B cell (primary cell): ENCODE data around the gene KRT77. TPM values are rescaled to one million over a fixed set of nuclear protein-coding genes. Genes with fewer than 3 reads are reported as not detected.

Source experiments
- ATAC-seq: fragments of 200-7000 bp; cut with Tn5 transposase; one replicate; pipeline ENCODE4 v1.10.0; 2021; ENCODE audit warnings: low read depth, mild to moderate bottlenecking, moderate number of reproducible peaks, moderate library complexity
- CTCF ChIA-PET: fragments of 350-600 bp; sonication (Branson Sonifier 250); formaldehyde crosslinking; loops from one replicate; lab custom pipeline; 2021; ENCODE audit warnings: antibody characterized with exemption, inconsistent platforms; lab: Charles Lee
- POLR2A ChIA-PET: fragments of 350-600 bp; sonication (Branson Sonifier 250); formaldehyde crosslinking; loops from one replicate; lab custom pipeline; 2021; ENCODE audit warnings: antibody characterized with exemption; lab: Charles Lee
- DNase-seq: peaks from one replicate; pipeline ENCODE4 v3.0.0; 2013
- H2AFZ ChIP-seq: 2 replicates; pipeline ENCODE4 v1.6.1; 2012; ENCODE audit warnings: mild to moderate bottlenecking, low read depth, low read length; ENCODE audit not compliant: insufficient read depth, poor library complexity, severe bottlenecking
- H3K27ac ChIP-seq, 2 donors: 1 replicate in 1 of 2; 2 replicates in 1 of 2; pipeline ENCODE4 v1.5.1; 2012 to 2013; ENCODE audit warnings: low read length in 2 of 2, mild to moderate bottlenecking in 2 of 2, moderate library complexity in 1 of 2
- H3K27me3 ChIP-seq, 4 experiments: fragments of 200-600 bp in 1 of 4; sonication (generic) in 1 of 4; replicated peaks in 1 of 4; 1 replicate in 2 of 4; 2 replicates in 2 of 4; pipeline versions ENCODE4 v1.6.1 to v1.7.0; 2013 to 2016; ENCODE audit warnings: low read length in 3 of 4, mild to moderate bottlenecking in 2 of 4, mixed read lengths in 1 of 4, moderate library complexity in 1 of 4; ENCODE audit not compliant: insufficient read depth in 4 of 4, control insufficient read depth in 3 of 4; ENCODE audit errors: control extremely low read depth in 1 of 4
- H3K36me3 ChIP-seq, 2 experiments: replicated peaks in 1 of 2; 1 replicate in 1 of 2; 2 replicates in 1 of 2; pipeline versions ENCODE4 v1.6.1 to v1.7.1; 2013; ENCODE audit warnings: low read length in 1 of 2; ENCODE audit not compliant: insufficient read depth in 2 of 2, control insufficient read depth in 1 of 2; ENCODE audit errors: control extremely low read depth in 1 of 2, extremely low read depth in 1 of 2
- H3K4me1 ChIP-seq, 2 donors: fragments of 200-600 bp in 1 of 2; sonication (generic) in 1 of 2; 1 replicate in 1 of 2; 2 replicates in 1 of 2; pipeline versions ENCODE4 v1.5.1 to v1.6.1; 2013 to 2017; ENCODE audit warnings: low read length in 2 of 2; ENCODE audit not compliant: control insufficient read depth in 2 of 2, insufficient read depth in 2 of 2
- H3K4me2 ChIP-seq: replicated peaks from 2 replicates; pipeline ENCODE3; 2012; ENCODE audit warnings: mild to moderate bottlenecking, low read depth, low read length; ENCODE audit not compliant: poor library complexity, severe bottlenecking
- H3K4me3 ChIP-seq, 5 experiments: fragments of 200-600 bp in 1 of 5; sonication (generic) in 1 of 5; 1 replicate in 3 of 5; 2 replicates in 2 of 5; pipeline versions ENCODE4 v1.5.1 to v1.7.0; 2011 to 2016; ENCODE audit warnings: low read length in 4 of 5, mild to moderate bottlenecking in 4 of 5, low read depth in 2 of 5, control low read depth in 1 of 5, moderate library complexity in 1 of 5; ENCODE audit not compliant: insufficient read depth in 1 of 5; ENCODE audit errors: control extremely low read depth in 1 of 5, extremely low read depth in 1 of 5
- H3K79me2 ChIP-seq: fragments of 200-600 bp; sonication (generic); one replicate; pipeline ENCODE4 v1.6.0; 2016; ENCODE audit warnings: low read length; ENCODE audit not compliant: control insufficient read depth, insufficient read depth
- H3K9ac ChIP-seq: fragments of 200-600 bp; sonication (generic); 2 replicates; pipeline ENCODE4 v1.6.1; 2017; ENCODE audit warnings: mild to moderate bottlenecking, low read length, moderate library complexity
- H3K9me3 ChIP-seq, 3 donors: one replicate each; pipeline versions ENCODE4 v1.6.1 to v1.7.1; 2013; ENCODE audit warnings: low read length in 2 of 3; ENCODE audit not compliant: control insufficient read depth in 2 of 3, insufficient read depth in 1 of 3; ENCODE audit errors: control extremely low read depth in 1 of 3
- H4K20me1 ChIP-seq: 2 replicates; pipeline ENCODE4 v1.6.0; 2012; ENCODE audit warnings: mild to moderate bottlenecking, low read length; ENCODE audit not compliant: insufficient read depth, control insufficient read depth, poor library complexity, severe bottlenecking
- H3K27ac Mint-ChIP-seq: one replicate; pipeline ENCODE4 v1.8.0; 2021; ENCODE audit warnings: mixed read lengths
- H3K27me3 Mint-ChIP-seq: one replicate; pipeline ENCODE4 v1.8.0; 2021; ENCODE audit warnings: mixed read lengths
- H3K4me1 Mint-ChIP-seq: one replicate; pipeline ENCODE4 v1.8.0; 2021; ENCODE audit warnings: mixed read lengths
- H3K4me3 Mint-ChIP-seq: one replicate; pipeline ENCODE4 v1.8.0; 2021; ENCODE audit warnings: mixed read lengths
- H3K9me3 Mint-ChIP-seq: one replicate; pipeline ENCODE4 v1.8.0; 2022; ENCODE audit warnings: mixed read lengths; ENCODE audit not compliant: insufficient read depth
- EZH2 ChIP-seq: IDR thresholded peaks from 2 replicates; pipeline ENCODE4 v1.6.1; 2012; ENCODE audit warnings: borderline replicate concordance, low read depth, mild to moderate bottlenecking, moderate library complexity, low read length; ENCODE audit not compliant: insufficient read depth, poor library complexity, severe bottlenecking
- WGBS: methylation state at CpG from one replicate; pipeline ENCODE4 v1.1.5; 2013; ENCODE audit warnings: missing lambda C conversion rate; ENCODE audit not compliant: insufficient coverage; 5-methylcytosine and 5-hydroxymethylcytosine counted together
- intact Hi-C: fragments of 100-400 bp; cut with micrococcal nuclease; formaldehyde crosslinking; loops from one replicate; pipeline ENCODE4 v1.10.0; 2022
- polyA plus RNA-seq: library from polyadenylated mRNA; depleted of rRNA; stranded (reverse); fragments of >200 nt; gene quantifications from 2 replicates; pipeline ENCODE4 v1.2.3, GENCODE V29; 2012
- total RNA-seq, 2 donors: library from RNA; stranded (reverse); fragments of 120-200 nt in 1 of 2; gene quantifications; 1 replicate in 1 of 2; 2 replicates in 1 of 2; pipeline versions ENCODE4 v1.2.3 to v1.2.4, GENCODE V29; 2013 to 2022
- TF ChIP-seq, protein P1 (sequence below): fragments of 200-600 bp; IDR thresholded peaks from one replicate; pipeline ENCODE4 v1.8.0; 2022; ENCODE audit warnings: antibody characterized with exemption, mild to moderate bottlenecking

KRT77 gene
- total and polyA plus RNA-seq, 2 donors (not counting 1 experiment from before 2014, with no cell fraction given) = not detected

GRCh38 chr12:52686756-52687487 lies 16.4 kb downstream of the KRT77 start:
- DNase-seq (no peak), ATAC-seq (no peak)
- Histone ChIP-seq H3K36me3 (no peaks in the 10 kb centered on the region), H4K20me1 (no peaks in the 10 kb centered on the region), H3K4me2 (no peak overlapping the region), H3K79me2 (no peaks in the 10 kb centered on the region), H3K27ac (no peak overlapping the region), H3K9me3 (no peaks in the 10 kb centered on the region), H3K27me3 (peaks cover 0 to 24% (median 5%) of the 10 kb centered on the region in 4 experiments), H3K9ac (no peak overlapping the region), H2AFZ (no peak overlapping the region), H3K4me1 (peaks cover 7 to 8% of the 10 kb centered on the region in 2 donors), H3K4me3 (no peak overlapping the region)
- TF ChIP-seq, protein P1, sequence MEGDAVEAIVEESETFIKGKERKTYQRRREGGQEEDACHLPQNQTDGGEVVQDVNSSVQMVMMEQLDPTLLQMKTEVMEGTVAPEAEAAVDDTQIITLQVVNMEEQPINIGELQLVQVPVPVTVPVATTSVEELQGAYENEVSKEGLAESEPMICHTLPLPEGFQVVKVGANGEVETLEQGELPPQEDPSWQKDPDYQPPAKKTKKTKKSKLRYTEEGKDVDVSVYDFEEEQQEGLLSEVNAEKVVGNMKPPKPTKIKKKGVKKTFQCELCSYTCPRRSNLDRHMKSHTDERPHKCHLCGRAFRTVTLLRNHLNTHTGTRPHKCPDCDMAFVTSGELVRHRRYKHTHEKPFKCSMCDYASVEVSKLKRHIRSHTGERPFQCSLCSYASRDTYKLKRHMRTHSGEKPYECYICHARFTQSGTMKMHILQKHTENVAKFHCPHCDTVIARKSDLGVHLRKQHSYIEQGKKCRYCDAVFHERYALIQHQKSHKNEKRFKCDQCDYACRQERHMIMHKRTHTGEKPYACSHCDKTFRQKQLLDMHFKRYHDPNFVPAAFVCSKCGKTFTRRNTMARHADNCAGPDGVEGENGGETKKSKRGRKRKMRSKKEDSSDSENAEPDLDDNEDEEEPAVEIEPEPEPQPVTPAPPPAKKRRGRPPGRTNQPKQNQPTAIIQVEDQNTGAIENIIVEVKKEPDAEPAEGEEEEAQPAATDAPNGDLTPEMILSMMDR = no peak
- TF ChIP-seq EZH2 = no peak
- Mint-ChIP-seq H3K9me3 (no peaks in the 10 kb centered on the region), H3K4me3 (no peak overlapping the region), H3K27ac (no peak overlapping the region), H3K27me3 (peaks cover 54% of the 10 kb centered on the region), H3K4me1 (peaks cover 12% of the 10 kb centered on the region)
- POLR2A ChIA-PET = no interaction called here
- CTCF ChIA-PET = no interaction called here
- intact Hi-C loops = no loop called here
- no CpG with 5 or more reads among the region's 9 CpGs for WGBS

DNA sequence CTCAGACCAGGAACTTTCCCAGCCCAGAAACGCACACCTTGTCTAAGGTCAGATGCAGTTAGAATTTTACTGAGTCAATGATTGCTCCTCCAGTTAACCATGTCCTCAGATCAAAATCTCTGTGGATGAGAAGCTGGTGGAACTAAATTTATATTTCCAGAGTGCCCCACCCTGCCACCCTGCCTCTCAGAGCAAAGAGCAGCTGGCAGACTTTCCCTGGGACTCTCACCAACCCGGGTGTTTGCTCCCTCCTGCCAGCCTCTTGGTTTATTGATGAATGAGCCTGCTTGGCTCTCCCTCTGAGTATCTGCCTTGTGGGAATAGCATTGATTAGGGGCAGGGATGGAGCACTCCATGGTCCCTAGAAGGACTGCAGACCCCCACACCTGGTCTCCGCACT lies 17.3 kb downstream of the KRT77 start:
- H3K27me3 ChIP-seq = peaks cover 0 to 16% (median 2%) of the 10 kb centered on the region in 4 experiments
- no peaks in the 10 kb centered on the region for H3K79me2 ChIP-seq
- ChIA-PET POLR2A (no interaction called here), CTCF (no interaction called here)
- no peaks in the 10 kb centered on the region for H4K20me1 ChIP-seq
- H3K36me3 ChIP-seq = no peaks in the 10 kb centered on the region
- H3K27ac ChIP-seq = no peak overlapping the region
- Mint-ChIP-seq H3K27me3 (peaks cover 51% of the 10 kb centered on the region), H3K4me1 (peaks cover 4% of the 10 kb centered on the region), H3K4me3 (no peak overlapping the region), H3K27ac (no peak overlapping the region), H3K9me3 (no peaks in the 10 kb centered on the region)
- no peak for TF ChIP-seq EZH2
- TF ChIP-seq, protein P1 = no peak
- H2AFZ ChIP-seq = no peak overlapping the region
- H3K9me3 ChIP-seq = no peaks in the 10 kb centered on the region
- 100% methylated on average over 2 of the region's 3 CpGs for WGBS
- H3K4me3 ChIP-seq = no peak overlapping the region
- DNase-seq (no peak), ATAC-seq (no peak)
- intact Hi-C loops = no loop called here
- H3K4me1 ChIP-seq = peaks cover 0 to 3% of the 10 kb centered on the region in 2 donors
- H3K4me2 ChIP-seq = no peak overlapping the region
- H3K9ac ChIP-seq = no peak overlapping the region
